GM12878 (cell line): ENCODE measurements around the gene BSCL2. TPM values are rescaled to one million over a fixed set of nuclear protein-coding genes. Genes with fewer than 3 reads are reported as not detected.
A peak's percentile ranks its signal among the peaks of the same experiment; 100 is the strongest.

Source experiments
- ATAC-seq: fragments of 200-7000 bp; cut with Tn5 transposase; 3 replicates; pipeline ENCODE4 v1.9.1; 2020; ENCODE audit warnings: mild to moderate bottlenecking, moderate library complexity
- BruUV-seq: library from RNA; stranded (reverse); fragments of 400-500 nt; replicated peaks from 2 replicates; lab custom pipeline; 2021; lab: Mats Ljungman, UMichigan
- CTCF ChIA-PET: fragments of 300-600 bp; sonication (Branson Sonifier 250); formaldehyde crosslinking; extraction: SDS; loops from one replicate; lab custom pipeline; 2021; ENCODE audit warnings: inconsistent platforms; lab: Yijun Ruan, JAX
- POLR2A ChIA-PET: fragments of 350-600 bp; formaldehyde crosslinking; extraction: SDS; loops from one replicate; lab custom pipeline; 2021; ENCODE audit warnings: inconsistent platforms; lab: Charles Lee
- RAD21 ChIA-PET: fragments of 300-600 bp; sonication (Branson Sonifier 250); formaldehyde crosslinking; loops from one replicate; lab custom pipeline; 2023; ENCODE audit warnings: antibody characterized with exemption; ENCODE audit not compliant: unreplicated experiment; lab: Charles Lee
- SMC1A ChIA-PET: fragments of 300-600 bp; sonication (Branson Sonifier 250); formaldehyde crosslinking; loops from one replicate; lab custom pipeline; 2023; ENCODE audit not compliant: unreplicated experiment, uncharacterized antibody; lab: Charles Lee
- DNase-seq: peaks from one replicate; pipeline ENCODE4 v3.0.0-alpha.2; 2011; ENCODE audit warnings: low read depth, low spot score
- FAIRE-seq: peaks from 3 replicates; lab custom pipeline; 2011; peaks lifted over from hg19 to GRCh38; lab: Jason Lieb, UNC
- H2AFZ ChIP-seq: 2 replicates; pipeline ENCODE4 v1.6.0; 2011; ENCODE audit warnings: low read depth, low read length, control low read depth; ENCODE audit not compliant: control insufficient read depth
- H3K27ac ChIP-seq: 2 replicates; pipeline ENCODE4 v1.5.1; 2011; ENCODE audit warnings: control low read depth; ENCODE audit not compliant: control insufficient read depth, insufficient read depth
- H3K27me3 ChIP-seq, 2 experiments: replicated peaks in 1 of 2; 2 replicates each; pipeline versions ENCODE4 v1.6.0 to v1.6.1; 2011; ENCODE audit warnings: low read length in 1 of 2; ENCODE audit not compliant: control insufficient read depth in 2 of 2, insufficient read depth in 2 of 2
- H3K36me3 ChIP-seq, 2 experiments: 2 replicates each; pipeline ENCODE4 v1.5.1; 2011; ENCODE audit warnings: low read length in 1 of 2; ENCODE audit not compliant: control insufficient read depth in 2 of 2, insufficient read depth in 2 of 2
- H3K4me1 ChIP-seq: 2 replicates; pipeline ENCODE4 v1.6.1; 2011; ENCODE audit warnings: mild to moderate bottlenecking, low read length, moderate library complexity, mixed read lengths; ENCODE audit not compliant: control insufficient read depth, insufficient read depth
- H3K4me2 ChIP-seq: 2 replicates; pipeline ENCODE4 v1.6.0; 2011; ENCODE audit warnings: control low read depth; ENCODE audit not compliant: control insufficient read depth, insufficient read depth
- H3K4me3 ChIP-seq: fragments of 200-600 bp; sonication (generic); 2 replicates; pipeline ENCODE4 v1.5.1; 2016
- H3K79me2 ChIP-seq: 2 replicates; pipeline ENCODE4 v1.6.0; 2011; ENCODE audit warnings: low read length; ENCODE audit not compliant: control insufficient read depth, insufficient read depth
- H3K9ac ChIP-seq: 2 replicates; pipeline ENCODE4 v1.8.0; 2011; ENCODE audit warnings: low read length, control low read depth, mixed read lengths; ENCODE audit not compliant: control insufficient read depth, insufficient read depth
- H3K9me3 ChIP-seq: replicated peaks from 3 replicates; pipeline ENCODE4 v1.5.1; 2011; ENCODE audit warnings: mild to moderate bottlenecking, low read length; ENCODE audit not compliant: control insufficient read depth, insufficient read depth
- H4K20me1 ChIP-seq: 2 replicates; pipeline ENCODE4 v1.6.0; 2011; ENCODE audit not compliant: control insufficient read depth, insufficient read depth
- ASH2L ChIP-seq: fragments of 300-600, 200-600 bp; sonication (generic); IDR thresholded peaks from 2 replicates; pipeline ENCODE4 v1.6.1; 2017; ENCODE audit warnings: low read depth, mild to moderate bottlenecking, borderline replicate concordance
- ATF7 ChIP-seq: fragments of 450-650 bp; IDR thresholded peaks from 2 replicates; pipeline ENCODE4 v1.6.1; 2016; ENCODE audit warnings: low read depth, mild to moderate bottlenecking
- BHLHE40 ChIP-seq, 2 experiments: fragments of 450-650 bp in 1 of 2; IDR thresholded peaks; 2 replicates each; pipeline ENCODE4 v1.6.1; 2011 to 2017; ENCODE audit warnings: low read depth in 2 of 2, borderline replicate concordance in 1 of 2, improper control_type of control experiment in 1 of 2, low read length in 1 of 2, mild to moderate bottlenecking in 1 of 2
- BRCA1 ChIP-seq: IDR thresholded peaks from 2 replicates; pipeline ENCODE4 v1.6.1; 2011; ENCODE audit warnings: low read depth, low read length, improper control_type of control experiment
- CBX3 ChIP-seq: fragments of 200-600 bp; sonication (generic); IDR thresholded peaks from 2 replicates; pipeline ENCODE4 v1.6.1; 2016; ENCODE audit warnings: low read depth, borderline replicate concordance
- CEBPZ ChIP-seq: fragments of 150-350 bp; IDR thresholded peaks from 2 replicates; pipeline ENCODE4 v1.6.1; 2016; ENCODE audit warnings: low read depth, low read length
- IKZF2 ChIP-seq, 2 experiments: fragments of 450-650 bp; IDR thresholded peaks; 2 replicates each; pipeline ENCODE4 v1.6.1; 2017; ENCODE audit warnings: mild to moderate bottlenecking in 2 of 2, moderate library complexity in 2 of 2
- IRF4 ChIP-seq: IDR thresholded peaks from 2 replicates; pipeline ENCODE4 v1.6.1; 2011; ENCODE audit warnings: low read depth, low read length
- JUND ChIP-seq: IDR thresholded peaks from 2 replicates; pipeline ENCODE4 v1.6.1; 2012; ENCODE audit warnings: low read depth, mild to moderate bottlenecking, low read length, improper control_type of control experiment, moderate library complexity
- PAX5 ChIP-seq: IDR thresholded peaks from 2 replicates; pipeline ENCODE4 v1.6.1; 2011; ENCODE audit warnings: low read depth, low read length, borderline replicate concordance
- POU2F2 ChIP-seq: IDR thresholded peaks from 3 replicates; pipeline ENCODE4 v1.6.1; 2011; ENCODE audit warnings: low read depth, mild to moderate bottlenecking, low read length, borderline replicate concordance
- SIX5 ChIP-seq: IDR thresholded peaks from 2 replicates; pipeline ENCODE4 v1.6.1; 2011; ENCODE audit warnings: mild to moderate bottlenecking, low read depth, low read length, moderate library complexity; ENCODE audit not compliant: severe bottlenecking
- TAF1 ChIP-seq: IDR thresholded peaks from 2 replicates; pipeline ENCODE4 v1.6.1; 2011; ENCODE audit warnings: mild to moderate bottlenecking, low read depth, low read length, borderline replicate concordance
- TCF12 ChIP-seq: IDR thresholded peaks from 2 replicates; pipeline ENCODE4 v1.6.1; 2011; ENCODE audit warnings: low read depth, mild to moderate bottlenecking, low read length
- WGBS: methylation state at CpG from one replicate; pipeline ENCODE4 v1.1.6; 2016; ENCODE audit warnings: low lambda C conversion rate; ENCODE audit not compliant: insufficient replicate concordance, insufficient coverage; ENCODE audit errors: missing lambda C conversion rate; 5-methylcytosine and 5-hydroxymethylcytosine counted together
- in situ Hi-C: fragments of 300-500 bp; cut with MboI; formaldehyde crosslinking; loops from 9 replicates; pipeline ENCODE4 v1.14.3; 2018; ENCODE audit warnings: mixed read lengths
- intact Hi-C: fragments of 100-400 bp; cut with micrococcal nuclease; formaldehyde crosslinking; loops from one replicate; pipeline ENCODE4 v1.14.2; 2022; ENCODE audit not compliant: unreplicated experiment
- polyA plus RNA-seq, 11 experiments: library from polyadenylated mRNA; depleted of rRNA in 4 of 11; unstranded in 6 of 11; stranded (reverse) in 5 of 11; fragments of >200 nt; fragmentation: Nextera tagmentation in 4 of 11; fragmentation: Illumina TruSeq in 1 of 11; extraction: Ambion mirVana in 4 of 11; extraction: Trizol in 1 of 11; gene quantifications; 1 replicate in 1 of 11; 2 replicates in 10 of 11; pipeline versions ENCODE4 v1.2.1 to v1.2.3, GENCODE V29; 2011 to 2016; ENCODE audit warnings: inconsistent platforms in 2 of 11, missing spikeins in 2 of 11, low read depth in 1 of 11
- total RNA-seq, 4 experiments: library from RNA; depleted of rRNA in 3 of 4; stranded (reverse); fragments of >200 nt in 3 of 4; fragmentation: Illumina TruSeq in 1 of 4; extraction: Trizol in 1 of 4; gene quantifications; 2 replicates each; pipeline versions ENCODE4 v1.2.1 to v1.2.3, GENCODE V29; 2013 to 2021

Gene BSCL2
- total and polyA plus RNA-seq, 10 of the 15 experiments (the other 5 are each of a cell fraction or from before 2014, with no cell fraction given), result 12.3 to 57.9 (median 21.8) TPM

GRCh38 chr11:62724171-62724570, 16.9 kb upstream of the BSCL2 start:
- H3K27me3 ChIP-seq, result no peaks in the 10 kb centered on the region
- no peak overlapping the region for H2AFZ ChIP-seq
- H3K9me3 ChIP-seq, result no peaks in the 10 kb centered on the region; the same call in 2 of the 3 replicates
- ChIA-PET RAD21 (interaction anchor here (1.3 to 1.9 kb wide), 2 partner anchors 29 to 138 kb away, joined by 3 to 4 read pairs; partner anchors contain the start of gene ZBTB3), CTCF (interaction anchor here (0.6 to 2.2 kb wide), 12 partner anchors 9 to 329 kb away, joined by 3 to 7 read pairs (median 4); partner anchors contain the start of gene SLC3A2), SMC1A (interaction anchor here (1.0 to 2.1 kb wide), 8 partner anchors 8 to 50 kb away, joined by 3 to 9 read pairs (median 4); partner anchors contain the start of gene ZBTB3), POLR2A (interaction anchor here (0.9 to 6.8 kb wide), 12 partner anchors 9 to 126 kb away, joined by 3 to 79 read pairs (median 4); partner anchors contain the start of genes BSCL2, C11orf98, CSKMT and GNG3)
- DNase-seq (no peak), FAIRE-seq (no peak), ATAC-seq (no peak)
- TF ChIP-seq TAF1 (no peak), TCF12 (no peak), IRF4 (no peak), BHLHE40 (IDR thresholded peaks at IDR 0.05; ENCODE audit: borderline replicate concordance in 1 of 2, low read depth in 2 of 2, low read length in 1 of 2) (no peak), ASH2L (no peak), JUND (no peak), PAX5 (no peak), CBX3 (no peak), POU2F2 (no peak), CEBPZ (no peak), BRCA1 (no peak), IKZF2 (IDR thresholded peaks at IDR 0.05) (no peak), SIX5 (no peak), ATF7 (no peak)
- no TSS peak for BruUV-seq
- H3K79me2 ChIP-seq, result peaks cover 68% of the 10 kb centered on the region
- H3K4me3 ChIP-seq, result peak overlapping the region; percentile 100
- no peak overlapping the region; the same call in 1 of the 2 replicates for H3K27ac ChIP-seq
- peak overlapping the region; percentile 91 for H3K9ac ChIP-seq
- H3K36me3 ChIP-seq, result peaks cover 14 to 50% of the 10 kb centered on the region in 2 experiments
- in situ Hi-C loops, result no loop called here
- H3K4me2 ChIP-seq, result peak overlapping the region; percentile 81
- peaks cover 11% of the 10 kb centered on the region for H4K20me1 ChIP-seq
- H3K4me1 ChIP-seq, result no peaks in the 10 kb centered on the region; the same call in 1 of the 2 replicates
- 69% methylated on average over 8 of the region's 8 CpGs for WGBS
- intact Hi-C loops, result no loop called here
